GM19043 (cell line): ENCODE results near the gene RRBP1.
"Not testable (repeated sequence)": the region's sequence is repeated elsewhere in the genome, so short reads cannot be mapped to it uniquely, and the experiment has no call there.

Experiments
- ATAC-seq: cut with Tn5 transposase; IDR thresholded peaks from one replicate; pipeline ENCODE4 v1.9.1; 2021; ENCODE audit warnings: low read depth; ENCODE audit not compliant: unreplicated experiment

RRBP1 gene

GRCh38 chr20:17710379-17711266 lies 28.6 kb upstream of the RRBP1 start:
- no peak for ATAC-seq

DNA sequence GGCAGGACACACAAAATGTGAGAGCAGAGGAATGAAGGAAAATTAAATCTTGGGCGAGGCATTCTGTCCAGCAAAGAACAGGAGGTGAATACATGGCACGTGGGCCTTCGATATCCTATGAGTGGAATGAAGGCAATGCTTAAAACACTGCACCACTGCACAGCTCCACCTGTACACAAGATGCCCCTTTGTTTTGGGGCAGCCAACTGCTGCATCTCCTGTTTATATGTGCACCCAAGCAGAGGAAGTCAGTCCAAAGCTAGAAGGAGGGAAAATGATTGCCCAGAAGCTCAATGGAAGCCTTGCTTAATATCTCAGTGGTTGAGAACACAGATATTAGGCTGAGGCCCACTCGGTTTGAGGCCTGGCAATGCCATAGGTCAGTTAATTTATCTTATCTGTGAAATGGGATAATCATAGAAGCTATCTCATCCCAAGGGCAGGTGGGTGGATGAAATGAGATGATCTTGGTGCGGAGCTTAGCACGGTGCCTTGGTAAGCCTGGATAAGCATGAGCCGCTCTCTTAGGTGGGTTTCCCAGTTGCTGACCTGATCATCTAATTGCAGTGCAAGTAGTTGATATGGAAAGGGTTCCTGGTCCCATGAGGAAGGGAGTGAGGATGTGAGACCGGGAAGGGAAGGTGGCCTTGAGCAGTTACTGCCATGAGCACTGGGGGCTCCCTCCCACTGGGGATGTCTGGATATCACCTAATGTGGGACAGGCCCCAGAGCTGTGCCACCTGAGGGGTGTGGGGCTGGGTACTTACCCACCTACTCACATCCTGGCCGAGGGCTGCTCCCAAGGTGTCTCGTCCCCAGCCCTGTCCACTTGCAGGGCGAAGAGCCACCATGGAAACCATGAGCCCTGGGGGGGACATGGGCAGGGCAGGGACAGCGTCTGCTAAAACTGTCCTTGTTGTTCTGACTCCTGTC lies 27.6 kb upstream of the RRBP1 start:
- ATAC-seq, result no peak

GRCh38 chr20:17708675-17709360 lies 26.8 kb upstream of the RRBP1 start:
- ATAC-seq, result no peak

- not testable (repeated sequence) for ATAC-seq
Measured at GRCh38 chr20:17707951-17708350, 25.9 kb upstream of the RRBP1 start.

DNA sequence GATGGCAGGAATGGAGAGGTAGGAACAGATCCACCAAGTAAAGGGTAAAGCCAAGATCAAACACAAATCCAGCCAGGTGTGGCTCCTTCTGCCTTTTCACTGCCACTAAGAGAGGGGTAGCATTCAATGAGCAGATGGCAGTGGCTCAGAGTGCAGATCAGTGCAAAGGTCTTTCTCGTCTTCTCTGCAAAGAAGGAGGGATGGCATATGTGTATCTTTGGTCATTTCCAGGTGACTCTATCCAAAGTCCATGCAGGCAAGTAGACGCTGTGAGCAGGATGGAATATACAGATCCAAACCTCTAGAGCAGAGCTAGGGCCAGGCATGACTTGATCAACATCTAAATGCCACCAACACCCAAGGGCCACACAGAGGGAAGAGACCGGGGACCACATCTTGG lies 24.6 kb upstream of the RRBP1 start:
- no peak for ATAC-seq

DNA sequence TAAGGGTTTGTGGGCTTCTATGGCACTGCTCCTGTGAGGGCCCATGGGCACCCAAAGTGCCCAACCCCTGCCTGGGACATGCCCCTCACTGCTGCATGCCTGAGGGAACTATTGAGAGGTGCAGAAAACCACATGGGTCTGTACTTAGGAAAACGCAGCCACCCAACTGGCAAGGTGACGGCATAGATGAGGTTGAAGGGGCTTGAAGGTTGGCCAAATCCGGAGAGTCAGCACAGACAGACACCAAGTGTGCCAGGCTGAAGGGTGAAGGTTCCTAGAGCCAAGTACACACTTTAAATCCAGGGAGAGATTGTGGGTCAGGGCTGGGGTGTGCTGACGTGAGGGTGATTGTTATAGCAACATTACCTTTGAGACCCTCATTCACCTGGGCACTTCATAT lies 23.9 kb upstream of the RRBP1 start:
- ATAC-seq, result no peak

- no peak for ATAC-seq
Measured at GRCh38 chr20:17704589-17705317, 22.7 kb upstream of the RRBP1 start.

- ATAC-seq, result no peak
Measured at GRCh38 chr20:17701826-17702225, 19.8 kb upstream of the RRBP1 start.

- ATAC-seq, result no peak
Measured at GRCh38 chr20:17700637-17701036, 18.6 kb upstream of the RRBP1 start.

GRCh38 chr20:17699931-17700351 lies 17.9 kb upstream of the RRBP1 start, which contains the start of gene BANF2:
TSS of gene BANF2 (plus strand) at chr20:17699966. CDS start at chr20:17725026, 25,060 bp downstream.
- ATAC-seq, result no peak

GRCh38 chr20:17698384-17698783 lies 16.3 kb upstream of the RRBP1 start:
- no peak for ATAC-seq

- no peak for ATAC-seq
Measured at GRCh38 chr20:17697171-17697570, 15.1 kb upstream of the RRBP1 start.

DNA sequence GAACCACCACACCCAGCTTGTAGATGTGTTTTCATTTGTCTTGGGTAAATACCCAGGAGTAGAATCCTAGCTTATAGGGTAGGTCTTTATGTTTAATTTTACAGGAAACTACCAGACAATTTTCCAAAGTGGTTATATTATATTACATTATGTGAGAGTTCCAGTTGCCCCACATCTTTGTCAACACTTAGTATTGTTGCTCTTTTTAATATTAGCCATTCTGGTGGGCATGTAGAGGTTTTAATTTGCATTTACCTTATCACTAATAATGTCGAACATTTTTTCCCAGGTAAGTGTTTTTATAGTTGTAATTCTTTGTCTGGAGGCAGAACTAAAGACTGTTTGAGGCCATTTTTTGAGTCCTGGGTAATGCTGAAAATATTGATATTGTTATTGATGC lies 14.2 kb upstream of the RRBP1 start:
- ATAC-seq, result no peak

GRCh38 chr20:17694767-17695166 lies 12.7 kb upstream of the RRBP1 start:
- no peak for ATAC-seq

GRCh38 chr20:17693444-17694001 lies 11.5 kb upstream of the RRBP1 start:
- no peak for ATAC-seq

DNA sequence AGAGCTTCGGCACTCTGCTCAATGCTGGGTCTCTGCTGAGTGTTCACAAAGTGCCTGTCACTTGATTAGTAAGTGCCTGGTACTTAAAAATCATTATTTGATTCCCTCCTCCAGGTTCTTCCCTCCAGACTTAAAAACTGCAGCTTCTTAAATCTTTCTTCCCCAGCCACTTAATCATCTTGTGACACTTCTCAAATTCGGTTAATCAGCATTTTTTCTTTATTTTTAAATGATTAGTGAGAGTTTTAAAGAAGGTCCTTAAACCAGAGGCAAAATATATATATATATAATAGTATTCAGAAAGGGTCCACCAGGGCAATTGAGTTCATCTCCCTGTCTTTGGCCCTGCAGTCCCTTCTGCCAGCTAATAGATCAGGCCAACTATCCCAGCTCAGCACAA lies 9.7 kb upstream of the RRBP1 start:
- ATAC-seq, result no peak

DNA sequence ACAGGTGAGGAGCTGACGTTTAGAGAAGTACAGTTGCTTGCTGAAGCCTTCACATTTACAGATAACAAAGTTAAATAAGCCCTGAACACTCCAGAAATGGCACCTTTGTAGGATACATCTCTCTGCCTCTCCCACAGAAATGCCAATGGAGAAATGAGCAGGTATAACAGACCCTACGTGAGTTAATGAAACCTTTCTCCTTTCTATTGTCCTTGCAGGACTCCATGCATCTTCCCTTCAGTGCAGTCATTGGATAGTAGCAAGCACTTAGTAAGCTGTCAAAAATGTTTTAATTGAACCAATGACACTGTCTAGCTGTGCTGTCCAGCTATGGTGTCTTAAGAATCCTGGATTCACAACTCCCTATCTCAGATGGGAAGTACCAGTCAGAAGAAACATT lies 8.1 kb upstream of the RRBP1 start:
- no peak for ATAC-seq

DNA sequence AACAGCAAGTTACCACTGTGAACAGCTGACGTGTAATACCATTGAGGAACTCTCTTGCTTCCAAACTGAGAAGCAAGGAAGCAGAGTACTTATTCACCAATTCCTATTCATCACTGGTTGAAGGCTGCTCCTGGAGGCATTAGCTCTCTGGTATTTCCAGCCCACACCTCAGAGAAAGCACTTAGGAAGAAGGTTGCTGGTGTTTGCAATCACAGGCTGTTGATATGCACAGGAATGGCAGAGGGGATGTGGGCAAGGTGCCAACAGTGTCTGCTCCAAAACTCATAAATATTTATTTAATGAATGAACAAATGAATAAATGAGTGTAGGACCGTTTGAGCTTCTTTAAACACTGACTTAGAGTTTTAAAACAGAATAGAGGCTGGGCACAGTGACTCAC lies 6.9 kb upstream of the RRBP1 start:
- no peak for ATAC-seq

GRCh38 chr20:17687800-17688199 lies 5.8 kb upstream of the RRBP1 start:
- ATAC-seq, result no peak

GRCh38 chr20:17685168-17685567 lies 3.1 kb upstream of the RRBP1 start:
- ATAC-seq, result no peak
